Activated T-cell treated with anti-CD3 and anti-CD28 coated beads for 48 hours (primary cell): ENCODE data around the gene GAS2.

Experiments
- DNase-seq: peaks from one replicate; pipeline ENCODE4 v3.0.0-alpha.2; 2020; ENCODE audit warnings: low read depth

GAS2 gene

DNA sequence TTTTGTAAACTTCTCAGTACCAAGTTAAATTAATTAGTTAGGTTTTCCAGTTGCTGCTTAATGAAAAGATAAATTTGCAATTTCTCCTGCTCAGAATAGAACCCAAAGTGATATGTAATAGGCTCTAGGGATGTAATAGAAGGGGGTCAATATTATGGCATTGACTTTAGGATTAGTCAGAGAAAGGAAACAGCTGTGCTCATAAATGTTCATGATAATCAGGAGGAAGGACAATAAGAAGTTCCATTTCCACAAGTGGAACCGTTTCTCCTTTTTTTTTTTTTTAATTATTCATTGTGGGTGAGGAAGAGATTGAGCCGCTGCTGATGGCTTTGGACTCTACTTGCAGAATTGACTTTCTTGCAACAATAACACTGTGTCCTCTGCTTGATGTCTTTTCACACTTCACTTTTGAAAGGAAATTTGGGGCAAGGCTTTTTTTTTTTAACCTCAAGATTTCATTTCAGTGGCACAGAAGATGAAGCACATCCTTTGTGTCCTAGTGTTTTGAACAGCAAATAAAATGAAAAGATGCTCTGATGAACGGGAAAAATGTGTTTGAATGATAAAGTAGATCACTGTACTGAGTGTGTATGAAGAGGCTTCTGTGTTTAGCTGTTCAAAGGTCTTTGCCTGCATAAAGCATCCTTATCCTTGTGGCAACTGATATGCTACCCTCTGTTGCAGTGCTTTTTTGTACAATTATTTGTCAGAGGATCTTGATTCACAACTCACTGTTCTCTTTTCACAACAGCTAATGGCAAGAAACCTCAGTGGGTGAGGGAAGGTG lies 62.4 kb downstream of the GAS2 start:
- DNase-seq: no peak

DNA sequence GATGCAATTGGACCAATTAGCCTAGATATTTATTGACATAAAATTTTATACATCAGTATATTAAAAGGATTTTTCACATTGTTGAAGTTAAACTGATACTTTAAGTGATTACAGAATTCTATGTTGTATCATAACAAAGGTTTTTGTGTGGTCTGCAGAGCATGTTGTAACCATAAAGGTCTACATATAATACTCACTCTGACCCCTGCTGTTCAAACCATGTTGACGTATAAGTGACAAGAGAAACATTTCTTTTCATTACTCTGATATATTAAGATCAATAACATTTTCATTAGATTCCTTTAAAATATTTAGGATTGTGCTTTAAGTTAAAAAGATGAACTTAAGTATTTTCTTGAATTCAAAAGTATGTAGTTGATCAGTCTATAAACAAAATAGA lies 63.9 kb downstream of the GAS2 start:
- DNase-seq: no peak

DNA sequence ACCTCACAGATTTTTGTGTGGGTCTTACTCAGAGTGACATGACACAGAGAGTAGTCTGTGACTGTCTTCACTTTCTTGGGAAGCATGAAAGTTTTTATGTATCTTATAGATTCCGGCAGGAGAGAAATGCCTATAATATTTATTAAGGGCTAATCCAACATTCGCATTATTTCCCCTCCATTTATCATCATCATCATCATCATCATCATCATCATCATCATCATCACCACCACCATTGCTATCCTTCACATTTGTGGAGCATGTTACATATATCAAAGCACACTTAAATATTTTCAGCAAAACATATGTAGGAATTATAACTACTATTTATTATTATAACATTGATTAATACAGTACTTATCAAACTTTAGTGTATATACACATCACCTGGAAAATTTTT lies 66.2 kb downstream of the GAS2 start:
- DNase-seq: no peak

DNA sequence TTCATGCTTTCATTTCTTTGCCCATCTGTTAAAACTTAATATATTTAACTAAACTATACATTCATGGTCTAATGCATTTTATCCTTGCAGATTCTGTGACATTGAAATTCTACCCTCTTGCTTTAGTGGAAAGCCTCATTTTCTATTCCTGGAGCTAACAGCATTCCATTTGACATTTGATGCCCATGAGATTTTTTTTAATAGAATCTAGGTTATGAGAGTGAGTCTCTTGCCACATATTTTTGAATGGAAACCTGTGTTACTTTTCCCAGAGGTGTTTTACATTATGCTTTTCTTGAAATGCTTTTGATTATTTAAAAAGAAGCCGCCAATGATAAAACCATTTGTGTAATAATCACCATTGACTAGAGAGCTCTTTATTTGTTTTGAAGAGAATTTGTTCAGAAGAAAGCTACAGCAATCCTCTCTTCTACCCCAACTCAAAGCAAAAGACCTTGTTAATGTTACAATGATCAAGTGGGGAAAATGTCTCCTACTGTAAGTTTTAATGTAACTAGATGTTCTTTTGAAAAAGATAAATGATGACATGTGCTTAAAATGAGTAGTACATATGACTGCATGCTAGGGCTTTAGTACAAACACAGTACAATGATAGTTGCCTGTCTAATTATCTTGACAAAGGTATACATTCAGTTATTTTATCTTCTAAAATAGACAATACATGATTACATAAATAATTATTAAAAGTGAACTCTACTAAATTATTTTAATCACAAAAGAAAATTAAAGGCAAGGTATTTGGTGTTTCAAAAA lies 67.3 kb downstream of the GAS2 start:
- DNase-seq: no peak

DNA sequence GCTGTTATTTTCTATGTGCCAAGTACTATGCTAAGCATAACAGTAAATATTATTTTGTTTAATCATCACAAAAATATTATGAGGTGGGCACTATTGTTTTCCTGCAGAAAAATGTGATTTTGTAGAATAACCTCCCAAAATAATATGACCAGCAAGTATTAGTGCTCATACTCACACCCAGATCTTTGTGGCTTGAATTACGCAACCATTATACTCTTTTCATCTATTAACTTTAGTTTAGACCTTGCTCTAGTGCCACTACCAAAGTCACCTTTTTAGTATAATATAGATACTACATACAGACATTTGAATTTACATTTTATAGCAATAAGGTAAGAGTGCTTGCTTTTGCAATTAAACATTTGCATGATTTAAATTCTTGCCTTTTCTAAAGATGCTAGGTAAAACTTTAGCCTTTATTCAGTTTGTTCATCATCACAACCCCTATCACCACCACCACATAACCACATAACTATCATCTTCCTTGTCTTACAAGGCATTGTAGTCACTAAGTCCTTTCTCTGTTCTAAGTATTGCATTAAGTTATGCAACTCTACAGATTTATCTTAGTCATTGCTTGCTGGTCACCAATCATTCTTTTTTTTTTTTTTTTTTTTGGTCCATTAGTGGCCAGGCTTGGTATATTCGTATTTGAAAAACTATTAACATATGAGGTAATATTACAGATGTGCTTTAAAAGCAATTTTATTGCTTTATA lies 68.4 kb downstream of the GAS2 start:
- DNase-seq: no peak

DNA sequence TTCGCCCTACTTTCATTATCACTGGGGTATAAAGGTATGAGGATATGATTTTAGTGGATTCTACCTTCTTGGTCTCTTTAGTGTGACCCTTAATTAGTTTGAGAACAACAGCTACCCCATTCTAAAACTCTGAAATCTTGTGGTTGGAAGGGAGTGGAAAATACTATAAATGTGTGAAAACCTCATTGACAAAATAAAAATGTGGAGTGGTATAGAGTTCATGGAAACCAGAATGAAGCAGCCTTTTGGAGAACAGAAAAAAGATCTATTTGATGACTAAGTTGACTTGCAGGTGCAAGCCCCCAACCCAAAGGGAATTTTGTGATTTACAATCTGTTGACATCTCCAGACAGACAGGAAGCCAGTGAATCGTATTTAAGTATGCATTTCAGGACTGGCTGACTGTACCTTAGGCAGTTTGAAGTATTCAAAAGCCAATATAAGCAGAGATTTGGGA lies 75.8 kb downstream of the GAS2 start:
- no peak for DNase-seq

DNA sequence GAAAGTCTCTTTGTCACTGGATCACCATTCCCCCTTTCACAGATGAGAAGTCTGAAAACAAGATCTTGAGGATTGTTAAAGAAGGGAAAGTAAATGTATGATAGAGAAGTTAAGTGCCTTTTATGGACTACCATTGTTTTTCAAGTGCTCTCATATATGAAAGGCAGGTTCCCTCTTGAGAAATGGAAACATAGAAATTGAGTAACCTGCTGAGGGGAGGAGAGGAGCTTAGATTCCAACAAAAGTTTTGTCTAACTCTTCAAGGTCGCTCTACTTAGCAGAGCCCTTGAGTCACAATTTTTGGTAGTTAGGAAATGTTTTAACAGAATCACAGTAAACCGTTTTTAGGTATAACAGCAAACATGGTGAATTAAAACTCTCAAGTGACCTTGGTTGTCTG lies 83.1 kb downstream of the GAS2 start:
- no peak for DNase-seq

DNA sequence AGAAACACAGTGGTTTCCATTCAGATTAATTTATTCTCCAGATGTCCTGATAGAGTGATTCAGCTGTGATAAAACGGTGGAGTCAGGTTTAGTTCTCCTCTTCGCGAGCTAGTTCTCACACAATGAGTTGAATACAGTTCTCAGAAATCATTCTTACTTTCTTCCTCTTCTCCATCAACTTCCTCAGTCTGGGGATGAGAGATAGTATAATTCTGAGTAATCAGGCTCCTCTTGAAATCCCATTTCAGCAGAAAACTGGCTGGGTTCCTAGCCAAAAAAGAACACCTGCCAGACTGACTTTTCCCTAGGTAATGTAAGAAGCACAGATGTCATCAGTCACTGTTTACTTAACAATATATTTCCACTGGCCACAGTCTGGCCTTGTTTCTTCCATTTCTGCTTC lies 86.5 kb downstream of the GAS2 start:
- no peak for DNase-seq

DNA sequence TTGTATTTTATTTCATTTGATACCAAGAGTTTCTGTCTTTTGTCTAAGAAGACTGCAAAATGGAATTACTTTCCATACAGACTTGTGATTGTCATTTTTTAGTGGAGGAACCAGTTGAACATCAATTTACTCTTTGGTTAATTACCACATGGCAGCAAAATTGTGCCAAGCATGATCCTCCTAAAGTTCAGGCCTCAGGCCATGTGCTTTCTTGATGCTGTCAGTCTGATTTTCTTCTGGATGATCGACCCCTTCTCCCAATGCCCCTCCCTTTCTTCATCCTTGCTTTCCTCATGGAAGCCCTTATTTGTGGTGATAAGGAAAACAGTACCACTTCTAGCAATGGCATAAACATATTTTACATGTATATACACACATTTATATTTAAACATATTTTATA lies 87.0 kb downstream of the GAS2 start:
- no peak for DNase-seq

DNA sequence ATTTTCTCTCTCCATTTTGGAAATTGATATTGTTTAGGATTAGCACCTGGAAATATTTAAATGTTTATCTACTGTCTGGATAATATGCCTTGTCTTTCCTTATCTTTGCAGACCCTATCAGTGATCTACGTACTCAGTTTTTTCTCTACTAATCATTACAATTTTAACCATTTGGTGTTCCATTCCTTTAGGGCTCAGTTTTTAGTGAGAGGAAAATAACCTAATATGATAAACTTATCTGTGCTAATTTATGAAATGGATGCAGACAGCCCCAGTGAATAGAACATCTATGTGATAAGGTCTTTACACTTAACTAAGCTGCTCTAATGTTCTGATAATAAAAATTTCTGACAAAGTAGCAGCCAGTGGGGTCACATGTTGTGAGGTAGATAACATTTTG lies 94.7 kb downstream of the GAS2 start:
- no peak for DNase-seq

DNA sequence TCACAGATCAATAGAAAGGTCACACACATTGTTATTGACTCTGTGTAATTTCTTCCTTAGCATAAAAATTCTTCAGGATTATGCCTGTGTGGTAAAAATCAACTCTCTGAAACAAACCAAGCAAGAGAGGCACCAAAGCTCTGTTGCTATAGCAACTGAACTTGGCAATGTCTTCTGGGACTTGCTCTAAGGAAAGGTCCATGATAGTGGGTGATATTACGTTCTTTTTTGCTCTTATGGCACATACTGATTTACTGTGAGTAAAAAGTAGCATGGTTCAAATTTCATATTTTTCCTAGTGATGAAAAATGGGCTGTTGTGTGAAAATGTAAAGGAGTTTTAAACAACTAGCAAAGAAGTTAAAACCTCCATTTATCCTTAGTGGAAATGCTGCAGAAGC lies 96.8 kb downstream of the GAS2 start:
- no peak for DNase-seq

DNA sequence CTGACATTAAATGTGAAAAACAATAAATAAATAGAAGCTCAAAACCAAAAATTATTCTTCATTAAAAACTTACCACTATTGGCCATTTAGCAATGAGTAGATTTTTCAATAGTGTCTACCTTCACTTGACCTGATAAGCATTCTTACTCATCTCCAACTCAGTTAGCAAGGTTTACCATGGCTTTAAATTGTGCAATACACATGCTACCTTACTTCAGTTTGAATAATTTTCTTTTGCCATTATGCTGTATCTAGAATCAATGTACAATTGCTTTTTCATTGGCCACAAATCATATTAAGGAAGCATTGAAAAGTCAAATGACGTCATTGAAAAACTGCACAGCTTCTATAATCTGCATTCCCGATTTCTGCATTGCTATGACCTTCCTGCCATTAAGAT lies 98.3 kb downstream of the GAS2 start:
- DNase-seq: no peak

DNA sequence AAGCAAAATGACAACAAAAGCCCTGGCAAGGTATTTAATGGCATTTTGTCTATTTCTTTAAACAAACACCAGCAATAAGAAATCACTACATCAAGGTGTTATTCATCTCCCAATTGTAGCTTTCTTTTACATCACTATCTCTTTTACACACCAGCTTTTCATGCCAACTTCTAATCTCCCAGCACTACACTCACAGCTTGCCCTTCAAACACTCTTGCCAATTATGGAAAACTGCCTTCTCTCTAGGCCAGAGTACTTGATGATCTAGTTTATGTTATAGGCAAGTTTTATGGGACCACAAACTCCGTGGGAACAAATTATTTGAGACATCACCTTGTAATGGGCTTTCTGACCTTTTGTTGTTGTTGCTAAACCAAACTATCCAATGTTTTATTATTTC lies 101.9 kb downstream of the GAS2 start:
- DNase-seq: no peak

DNA sequence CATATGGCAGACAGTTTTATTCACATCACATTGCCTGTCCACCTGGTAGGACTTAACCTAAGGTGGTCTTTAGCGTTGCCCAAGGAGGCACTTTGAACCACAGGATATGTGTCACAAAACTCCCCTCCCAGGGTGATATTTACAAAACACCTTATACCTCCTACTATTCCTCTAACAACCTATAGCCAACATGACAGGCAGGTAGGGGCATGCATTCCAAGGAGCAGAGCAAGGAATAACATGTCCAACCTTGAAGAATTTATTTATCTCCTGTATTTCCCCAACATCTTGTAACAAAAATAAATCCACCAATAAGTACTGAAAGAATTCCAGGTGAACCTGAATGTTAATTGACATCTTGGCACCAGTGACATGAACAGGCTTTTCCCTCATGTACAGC lies 102.7 kb downstream of the GAS2 start:
- DNase-seq: no peak

DNA sequence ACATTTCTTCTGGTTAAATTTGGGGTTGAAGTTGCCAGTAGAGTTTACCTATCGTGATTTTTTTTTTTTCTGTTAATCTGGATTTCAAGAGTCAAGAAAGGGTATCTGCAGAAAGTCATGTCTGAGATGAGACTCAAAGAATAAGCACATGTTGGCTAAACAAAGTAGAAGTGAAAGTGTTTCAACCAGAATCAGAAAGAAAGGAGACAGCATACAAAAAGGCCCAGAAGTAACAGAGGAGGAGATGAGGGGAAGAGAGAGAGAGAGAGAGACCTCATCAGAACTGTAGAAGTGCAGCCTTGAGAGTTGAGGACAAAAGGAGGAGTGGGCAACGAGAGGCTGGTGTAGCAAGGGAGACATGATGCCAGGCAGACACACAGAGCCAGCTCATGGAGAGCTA lies 108.3 kb downstream of the GAS2 start:
- no peak for DNase-seq

DNA sequence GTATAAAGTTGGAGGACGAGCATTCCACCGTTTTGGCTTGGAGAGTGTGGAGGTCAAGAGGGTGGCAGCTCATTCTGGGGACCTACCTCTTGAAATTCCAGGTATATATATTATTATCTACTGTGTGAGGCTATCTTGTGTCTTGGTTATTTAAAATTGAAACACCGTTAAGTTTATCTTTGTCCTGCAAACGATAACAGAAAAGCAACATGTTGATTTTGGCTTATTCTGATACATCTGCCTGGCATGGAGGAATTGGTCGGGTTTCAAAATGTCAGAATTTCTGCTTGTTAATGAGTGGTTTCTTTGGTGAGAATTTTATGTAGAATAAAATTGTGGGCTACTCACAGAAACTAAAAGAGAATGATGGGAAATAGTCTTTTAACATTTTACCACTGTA lies 108.8 kb downstream of the GAS2 start:
- DNase-seq: no peak

DNA sequence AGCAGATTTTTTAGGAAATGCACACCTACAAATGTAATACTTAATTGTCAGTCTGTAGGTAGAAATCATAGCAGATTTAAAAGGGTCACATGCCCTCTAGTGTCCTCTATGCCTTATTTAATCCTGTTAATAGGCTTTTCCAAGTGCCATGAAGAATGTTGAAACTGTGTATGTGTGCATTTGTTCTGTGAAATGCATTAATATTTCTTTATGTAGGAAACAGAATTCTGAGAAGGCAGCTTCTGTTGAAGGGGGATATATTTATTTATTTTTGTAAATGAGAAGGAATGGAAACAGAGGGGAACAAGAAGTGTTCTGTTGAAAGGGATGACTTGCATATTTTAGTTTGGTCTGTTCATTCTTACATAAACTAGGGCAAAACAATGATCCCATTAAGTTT lies 112.2 kb downstream of the GAS2 start:
- no peak for DNase-seq

DNA sequence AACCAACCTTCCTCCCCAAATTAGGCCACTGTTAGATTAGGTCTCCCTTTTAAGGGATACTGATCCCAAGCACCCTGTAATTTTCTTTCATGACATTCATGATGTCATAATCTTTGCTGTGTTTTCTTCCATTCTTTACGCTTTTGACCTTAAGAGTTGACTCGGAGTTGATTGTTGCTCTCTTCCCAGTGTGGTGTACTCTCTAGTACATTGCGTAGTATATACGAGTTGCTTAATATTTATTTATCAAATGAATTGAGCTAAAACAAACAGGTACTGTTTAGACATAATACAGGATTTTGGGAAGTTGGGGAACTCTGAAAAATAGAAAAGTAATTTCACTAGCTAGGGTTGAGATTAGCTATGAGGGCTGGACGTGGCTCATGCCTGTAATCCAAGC lies 113.4 kb downstream of the GAS2 start:
- DNase-seq: no peak

DNA sequence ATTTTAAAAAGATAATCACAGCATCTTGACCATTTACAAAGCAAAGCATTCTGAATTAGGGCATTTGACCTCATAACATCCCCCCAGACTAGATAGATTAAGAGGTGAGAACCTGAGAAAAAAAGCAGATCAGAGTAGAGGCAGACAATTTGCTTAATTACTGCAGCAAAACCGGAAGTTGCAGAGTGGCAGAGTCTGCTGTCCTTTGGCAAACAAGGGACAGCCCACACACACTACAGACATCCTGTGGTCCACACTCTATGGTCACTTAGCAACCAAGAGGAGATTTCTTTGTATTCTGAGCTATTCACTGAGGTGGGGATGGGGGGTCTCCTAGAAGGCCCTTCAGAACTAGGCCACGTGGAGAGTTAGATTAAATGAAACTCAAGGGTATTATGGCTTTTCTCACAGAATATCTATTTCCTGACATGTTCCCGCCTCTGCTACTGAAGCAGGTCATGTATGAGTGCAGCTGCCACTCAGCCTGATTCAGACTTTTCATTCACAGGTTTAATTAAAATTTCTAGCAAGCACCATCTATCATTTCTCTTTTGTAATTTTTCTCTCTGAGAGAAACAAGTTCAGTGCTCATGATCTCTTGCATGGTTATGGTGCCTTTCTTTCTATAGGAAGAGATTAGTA lies 114.7 kb downstream of the GAS2 start:
- DNase-seq: no peak

DNA sequence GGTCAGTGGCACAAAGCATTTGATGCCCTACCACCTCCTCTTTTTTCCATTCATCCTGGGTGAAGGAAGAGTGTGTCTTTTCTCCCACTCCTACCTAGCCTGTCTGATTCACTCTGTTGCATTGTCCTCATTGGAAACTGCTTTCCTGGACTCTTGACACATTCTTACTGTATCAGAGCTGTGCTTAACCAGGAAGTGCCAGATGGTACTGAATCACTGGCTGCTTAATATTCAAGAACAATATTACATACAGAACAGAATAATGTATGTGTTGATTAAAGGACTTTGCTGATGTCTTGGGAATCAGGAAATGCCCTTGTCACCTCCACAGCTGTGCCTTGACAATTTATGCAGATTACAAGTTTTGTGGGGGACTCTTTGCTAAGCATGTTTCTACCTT lies 118.8 kb downstream of the GAS2 start:
- DNase-seq: no peak

DNA sequence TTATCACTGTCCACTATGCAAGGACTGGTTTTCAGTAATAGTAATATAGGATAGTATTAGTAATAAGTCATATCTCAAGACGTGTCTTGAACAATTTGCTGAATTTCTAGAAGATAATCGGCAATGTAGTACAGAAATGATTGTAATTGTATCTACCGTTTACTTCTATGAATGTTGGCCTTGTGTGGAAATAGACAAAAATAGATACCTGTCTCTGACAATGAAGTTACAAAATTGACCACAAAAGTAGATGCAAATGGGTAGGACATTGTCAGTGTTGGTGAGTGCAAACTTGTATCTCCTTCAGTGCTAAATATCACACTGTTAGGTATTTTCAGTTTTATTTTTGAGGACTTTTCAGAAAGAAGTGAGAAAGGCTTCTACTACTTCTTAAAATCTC lies 120.1 kb downstream of the GAS2 start:
- no peak for DNase-seq

DNA sequence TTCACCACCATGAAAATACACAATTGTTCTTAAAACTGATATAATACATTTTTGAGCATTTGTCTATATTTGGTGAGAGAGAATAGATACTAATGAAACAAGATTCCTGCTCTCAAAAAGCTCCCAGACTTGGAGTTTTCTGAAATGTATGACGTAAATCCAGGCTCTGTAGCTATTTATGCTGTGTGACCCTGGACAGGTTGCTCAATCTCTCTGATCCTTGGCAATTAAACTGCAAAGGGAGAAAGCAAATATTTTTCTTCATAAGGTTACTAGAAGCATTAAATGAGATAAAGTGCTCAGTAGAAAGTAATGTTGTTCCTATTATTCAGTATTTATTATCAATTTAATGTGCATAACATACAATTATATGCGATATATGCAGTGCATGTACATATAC lies 120.6 kb downstream of the GAS2 start:
- DNase-seq: no peak
